ENCODE results near the gene PIEZO1. TPM values are rescaled to one million over a fixed set of nuclear protein-coding genes. Genes with fewer than 3 reads are reported as not detected.

Gene PIEZO1
- total RNA-seq, 1 donor from 2014 or later, result 17.8 TPM

GRCh38 chr16:88799569-88800276 lies 14.7 kb upstream of the PIEZO1 start:
- DNase-seq (ENCODE audit: low read depth, low spot score), result no peak
- no peaks in the 10 kb centered on the region for H3K36me3 Mint-ChIP-seq (ENCODE audit: low read depth)
- H3K27ac Mint-ChIP-seq (ENCODE audit: unreplicated experiment), result no peak overlapping the region
- H3K27me3 Mint-ChIP-seq (ENCODE audit: low read depth), result peaks cover 2% of the 10 kb centered on the region
- peak overlapping the region; percentile 78 for H3K4me3 Mint-ChIP-seq
- H3K9me3 Mint-ChIP-seq, result no peaks in the 10 kb centered on the region
- no peak for TF ChIP-seq CTCF (conservative IDR thresholded peaks at IDR 0.05)
- no peaks in the 10 kb centered on the region for H3K4me1 Mint-ChIP-seq

GRCh38 chr16:88798772-88799455 lies 13.9 kb upstream of the PIEZO1 start:
- no peak overlapping the region for H3K27ac Mint-ChIP-seq (ENCODE audit: unreplicated experiment)
- no peaks in the 10 kb centered on the region for H3K4me1 Mint-ChIP-seq
- TF ChIP-seq CTCF (conservative IDR thresholded peaks at IDR 0.05), result no peak
- H3K27me3 Mint-ChIP-seq (ENCODE audit: low read depth), result peaks cover 2% of the 10 kb centered on the region
- H3K4me3 Mint-ChIP-seq, result peak overlapping the region; percentile 49
- no peaks in the 10 kb centered on the region for H3K9me3 Mint-ChIP-seq
- no peak for DNase-seq (ENCODE audit: low read depth, low spot score)
- H3K36me3 Mint-ChIP-seq (ENCODE audit: low read depth), result no peaks in the 10 kb centered on the region

GRCh38 chr16:88798073-88798472 lies 13.1 kb upstream of the PIEZO1 start:
- Mint-ChIP-seq H3K4me1 (no peaks in the 10 kb centered on the region), H3K27ac (ENCODE audit: unreplicated experiment) (no peak overlapping the region), H3K9me3 (no peaks in the 10 kb centered on the region), H3K36me3 (ENCODE audit: low read depth) (no peaks in the 10 kb centered on the region), H3K4me3 (no peak overlapping the region), H3K27me3 (ENCODE audit: low read depth) (peaks cover 2% of the 10 kb centered on the region)
- no peak for TF ChIP-seq CTCF (conservative IDR thresholded peaks at IDR 0.05)
- DNase-seq (ENCODE audit: low read depth, low spot score), result no peak

- Mint-ChIP-seq H3K27ac (ENCODE audit: unreplicated experiment) (peak overlapping the region; percentile 35), H3K9me3 (no peaks in the 10 kb centered on the region), H3K4me1 (peaks cover 5% of the 10 kb centered on the region), H3K4me3 (no peak overlapping the region), H3K27me3 (ENCODE audit: low read depth) (peaks cover 3% of the 10 kb centered on the region), H3K36me3 (ENCODE audit: low read depth) (no peaks in the 10 kb centered on the region)
- DNase-seq (ENCODE audit: low read depth, low spot score), result no peak
- TF ChIP-seq CTCF (conservative IDR thresholded peaks at IDR 0.05), result no peak
Measured at GRCh38 chr16:88796278-88796677, 11.3 kb upstream of the PIEZO1 start.

- Mint-ChIP-seq H3K9me3 (no peaks in the 10 kb centered on the region), H3K4me3 (no peak overlapping the region), H3K27me3 (ENCODE audit: low read depth) (peaks cover 8% of the 10 kb centered on the region), H3K27ac (ENCODE audit: unreplicated experiment) (no peak overlapping the region), H3K4me1 (peaks cover 9% of the 10 kb centered on the region), H3K36me3 (ENCODE audit: low read depth) (no peaks in the 10 kb centered on the region)
- no peak for TF ChIP-seq CTCF (conservative IDR thresholded peaks at IDR 0.05)
- no peak for DNase-seq (ENCODE audit: low read depth, low spot score)
Measured at GRCh38 chr16:88793251-88793954, 8.4 kb upstream of the PIEZO1 start.

Measured in neural crest cell (in vitro differentiated cells).